GM19372 (cell line): ENCODE data around the gene CSNK1A1.

Experiments used
- ATAC-seq: cut with Tn5 transposase; IDR thresholded peaks from one replicate; pipeline ENCODE4 v1.9.1; 2021; ENCODE audit warnings: mild to moderate bottlenecking, low read depth, moderate library complexity; ENCODE audit not compliant: unreplicated experiment

The CSNK1A1 gene

GRCh38 chr5:149495673-149496072 lies 55.6 kb downstream of the CSNK1A1 start:
- ATAC-seq: no peak

GRCh38 chr5:149493316-149493715 lies 57.9 kb downstream of the CSNK1A1 start:
- no peak for ATAC-seq

GRCh38 chr5:149492781-149493180 lies 58.5 kb downstream of the CSNK1A1 start:
- ATAC-seq: no peak

- no peak for ATAC-seq
These were observed 60.4 kb downstream of the CSNK1A1 start for GRCh38 chr5:149490599-149491485.

- no peak for ATAC-seq
These were observed 61.6 kb downstream of the CSNK1A1 start for GRCh38 chr5:149489605-149490037.

GRCh38 chr5:149488645-149489306 lies 62.5 kb downstream of the CSNK1A1 start:
- no peak for ATAC-seq

- no peak for ATAC-seq
These were observed 63.6 kb downstream of the CSNK1A1 start for GRCh38 chr5:149487672-149488071.

- no peak for ATAC-seq
These were observed 64.3 kb downstream of the CSNK1A1 start for GRCh38 chr5:149486726-149487635.

GRCh38 chr5:149485655-149486615 lies 65.3 kb downstream of the CSNK1A1 start:
- ATAC-seq: no peak

- ATAC-seq: no peak
These were observed 69.8 kb downstream of the CSNK1A1 start for GRCh38 chr5:149481485-149481884.

GRCh38 chr5:149478761-149479160 lies 72.5 kb downstream of the CSNK1A1 start:
- ATAC-seq: no peak

GRCh38 chr5:149475777-149476176 lies 75.5 kb downstream of the CSNK1A1 start:
- ATAC-seq: no peak

GRCh38 chr5:149474198-149474597 lies 77.0 kb downstream of the CSNK1A1 start:
- no peak for ATAC-seq

- no peak for ATAC-seq
These were observed 77.8 kb downstream of the CSNK1A1 start for GRCh38 chr5:149473441-149473840.

- ATAC-seq: no peak
These were observed 78.8 kb downstream of the CSNK1A1 start for GRCh38 chr5:149472399-149472798.

GRCh38 chr5:149471406-149472183 lies 79.6 kb downstream of the CSNK1A1 start:
- no peak for ATAC-seq

- ATAC-seq: no peak
These were observed 80.3 kb downstream of the CSNK1A1 start for GRCh38 chr5:149470942-149471341.

GRCh38 chr5:149466457-149466972 lies 84.7 kb downstream of the CSNK1A1 start:
- no peak for ATAC-seq
